Activated naive CD8-positive, alpha-beta T cell treated with anti-CD3 and anti-CD28 coated beads, Interleukin-2, amount 10 ng/mL, durations not matched to agents 7 days and 5 days (primary cell): Measurements from ENCODE around the gene NPAS3. TPM values are rescaled to one million over a fixed set of nuclear protein-coding genes. Genes with fewer than 3 reads are reported as not detected.

Experiments
- ATAC-seq: fragments of 150-1000 bp; cut with Tn5 transposase; one replicate; pipeline ENCODE4 v1.10.0; 2021; ENCODE audit warnings: low read depth, moderate library complexity
- POLR2A ChIA-PET: fragments of 350-600 bp; sonication (Branson Sonifier 250); formaldehyde crosslinking; loops from one replicate; lab custom pipeline; 2021; ENCODE audit warnings: antibody characterized with exemption; lab: Charles Lee
- DNase-seq: peaks from one replicate; pipeline ENCODE4 v3.0.0; 2021
- H3K27ac Mint-ChIP-seq: one replicate; pipeline ENCODE4 v1.8.0; 2022; ENCODE audit warnings: mild to moderate bottlenecking, mixed read lengths
- H3K27me3 Mint-ChIP-seq: one replicate; pipeline ENCODE4 v1.8.0; 2022; ENCODE audit warnings: mild to moderate bottlenecking, moderate library complexity, mixed read lengths
- H3K36me3 Mint-ChIP-seq: one replicate; pipeline ENCODE4 v1.8.0; 2021; ENCODE audit warnings: mild to moderate bottlenecking, mixed read lengths
- H3K4me1 Mint-ChIP-seq: one replicate; pipeline ENCODE4 v1.8.0; 2021; ENCODE audit warnings: mixed read lengths
- H3K4me3 Mint-ChIP-seq: one replicate; pipeline ENCODE4 v1.8.0; 2022; ENCODE audit warnings: mild to moderate bottlenecking, moderate library complexity, mixed read lengths
- H3K9me3 Mint-ChIP-seq: one replicate; pipeline ENCODE4 v1.8.0; 2021; ENCODE audit warnings: mixed read lengths
- total RNA-seq, 2 experiments: library from RNA; stranded (reverse); gene quantifications; one replicate each; pipeline ENCODE4 v1.2.3, GENCODE V29; 2021

NPAS3 gene
- total RNA-seq, 2 experiments from 2014 or later, result not detected

- Mint-ChIP-seq H3K9me3 (peaks cover 4% of the 10 kb centered on the region), H3K27ac (no peak overlapping the region)
- no peak for ATAC-seq
Measured at GRCh38 chr14:33491112-33491511, 552.4 kb downstream of the NPAS3 start.

GRCh38 chr14:33492491-33492890 is 553.8 kb downstream of the NPAS3 start:
- ATAC-seq, result no peak
- H3K27ac Mint-ChIP-seq, result no peak overlapping the region

More at GRCh38 chr14:33491112-33491511, 552.4 kb downstream of the NPAS3 start:
- no peaks in the 10 kb centered on the region for H3K27me3 Mint-ChIP-seq
- POLR2A ChIA-PET, result no interaction called here
- DNase-seq, result no peak
- H3K36me3 Mint-ChIP-seq, result no peaks in the 10 kb centered on the region
- H3K4me3 Mint-ChIP-seq, result no peak overlapping the region
- no peaks in the 10 kb centered on the region for H3K4me1 Mint-ChIP-seq

GRCh38 chr14:33493266-33493665 is 554.6 kb downstream of the NPAS3 start:
- no peak for ATAC-seq
- H3K36me3 Mint-ChIP-seq, result no peaks in the 10 kb centered on the region
- POLR2A ChIA-PET, result no interaction called here

More at GRCh38 chr14:33492491-33492890, 553.8 kb downstream of the NPAS3 start:
- POLR2A ChIA-PET, result no interaction called here
- Mint-ChIP-seq H3K4me1 (no peaks in the 10 kb centered on the region), H3K27me3 (no peaks in the 10 kb centered on the region), H3K4me3 (no peak overlapping the region), H3K36me3 (no peaks in the 10 kb centered on the region), H3K9me3 (peaks cover 7% of the 10 kb centered on the region)
- no peak for DNase-seq

GRCh38 chr14:33493990-33494389 is 555.3 kb downstream of the NPAS3 start:
- Mint-ChIP-seq H3K27me3 (no peaks in the 10 kb centered on the region), H3K36me3 (no peaks in the 10 kb centered on the region), H3K4me1 (no peaks in the 10 kb centered on the region), H3K4me3 (no peak overlapping the region), H3K27ac (no peak overlapping the region), H3K9me3 (peaks cover 7% of the 10 kb centered on the region)
- POLR2A ChIA-PET, result no interaction called here
- DNase-seq (no peak), ATAC-seq (no peak)

More at GRCh38 chr14:33493266-33493665, 554.6 kb downstream of the NPAS3 start:
- no peak overlapping the region for H3K4me3 Mint-ChIP-seq
- H3K4me1 Mint-ChIP-seq, result no peaks in the 10 kb centered on the region
- H3K27me3 Mint-ChIP-seq, result no peaks in the 10 kb centered on the region
- no peak overlapping the region for H3K27ac Mint-ChIP-seq
- H3K9me3 Mint-ChIP-seq, result peaks cover 7% of the 10 kb centered on the region
- no peak for DNase-seq

- H3K36me3 Mint-ChIP-seq, result no peaks in the 10 kb centered on the region
- no peak for ATAC-seq
- DNase-seq, result no peak
- H3K4me1 Mint-ChIP-seq, result no peaks in the 10 kb centered on the region
- H3K4me3 Mint-ChIP-seq, result no peak overlapping the region
- POLR2A ChIA-PET, result no interaction called here
- no peak overlapping the region for H3K27ac Mint-ChIP-seq
- H3K27me3 Mint-ChIP-seq, result no peaks in the 10 kb centered on the region
- peaks cover 7% of the 10 kb centered on the region for H3K9me3 Mint-ChIP-seq
Measured at GRCh38 chr14:33499687-33500086, 561.0 kb downstream of the NPAS3 start.

- Mint-ChIP-seq H3K27ac (no peak overlapping the region), H3K36me3 (no peaks in the 10 kb centered on the region), H3K27me3 (no peaks in the 10 kb centered on the region), H3K4me1 (no peaks in the 10 kb centered on the region), H3K4me3 (no peak overlapping the region), H3K9me3 (no peaks in the 10 kb centered on the region)
- DNase-seq, result no peak
- POLR2A ChIA-PET, result no interaction called here
- no peak for ATAC-seq
Measured at GRCh38 chr14:33504246-33505099, 565.8 kb downstream of the NPAS3 start.

GRCh38 chr14:33505266-33505962 is 566.7 kb downstream of the NPAS3 start:
- H3K4me1 Mint-ChIP-seq, result no peaks in the 10 kb centered on the region
- no peak overlapping the region for H3K27ac Mint-ChIP-seq
- no peaks in the 10 kb centered on the region for H3K36me3 Mint-ChIP-seq
- no peak for DNase-seq
- POLR2A ChIA-PET, result no interaction called here
- H3K9me3 Mint-ChIP-seq, result no peaks in the 10 kb centered on the region
- H3K27me3 Mint-ChIP-seq, result no peaks in the 10 kb centered on the region
- no peak for ATAC-seq
- no peak overlapping the region for H3K4me3 Mint-ChIP-seq

GRCh38 chr14:33505963-33506329 is 567.3 kb downstream of the NPAS3 start:
- H3K4me3 Mint-ChIP-seq, result no peak overlapping the region
- no peaks in the 10 kb centered on the region for H3K4me1 Mint-ChIP-seq
- DNase-seq, result no peak
- H3K36me3 Mint-ChIP-seq, result no peaks in the 10 kb centered on the region
- no peaks in the 10 kb centered on the region for H3K9me3 Mint-ChIP-seq
- no peaks in the 10 kb centered on the region for H3K27me3 Mint-ChIP-seq
- POLR2A ChIA-PET, result no interaction called here
- H3K27ac Mint-ChIP-seq, result no peak overlapping the region
- ATAC-seq, result no peak

- no peaks in the 10 kb centered on the region for H3K9me3 Mint-ChIP-seq
- POLR2A ChIA-PET, result no interaction called here
- ATAC-seq, result no peak
- H3K27ac Mint-ChIP-seq, result no peak overlapping the region
- no peak overlapping the region for H3K4me3 Mint-ChIP-seq
- no peaks in the 10 kb centered on the region for H3K36me3 Mint-ChIP-seq
- DNase-seq, result no peak
- no peaks in the 10 kb centered on the region for H3K27me3 Mint-ChIP-seq
- no peaks in the 10 kb centered on the region for H3K4me1 Mint-ChIP-seq
Measured at GRCh38 chr14:33508126-33509062, 569.7 kb downstream of the NPAS3 start.

GRCh38 chr14:33509454-33509853 is 570.8 kb downstream of the NPAS3 start:
- no peak for DNase-seq
- no peak for ATAC-seq
- H3K4me1 Mint-ChIP-seq, result no peaks in the 10 kb centered on the region

GRCh38 chr14:33510063-33510481 is 571.4 kb downstream of the NPAS3 start:
- Mint-ChIP-seq H3K27me3 (no peaks in the 10 kb centered on the region), H3K36me3 (no peaks in the 10 kb centered on the region), H3K4me3 (no peak overlapping the region), H3K27ac (no peak overlapping the region), H3K4me1 (no peaks in the 10 kb centered on the region), H3K9me3 (no peaks in the 10 kb centered on the region)
- DNase-seq, result no peak
- POLR2A ChIA-PET, result no interaction called here
- no peak for ATAC-seq

More at GRCh38 chr14:33509454-33509853, 570.8 kb downstream of the NPAS3 start:
- no peaks in the 10 kb centered on the region for H3K36me3 Mint-ChIP-seq
- no peak overlapping the region for H3K27ac Mint-ChIP-seq
- POLR2A ChIA-PET, result no interaction called here
- no peaks in the 10 kb centered on the region for H3K27me3 Mint-ChIP-seq
- H3K4me3 Mint-ChIP-seq, result no peak overlapping the region
- no peaks in the 10 kb centered on the region for H3K9me3 Mint-ChIP-seq

- no peak overlapping the region for H3K4me3 Mint-ChIP-seq
- no peaks in the 10 kb centered on the region for H3K4me1 Mint-ChIP-seq
- no peak overlapping the region for H3K27ac Mint-ChIP-seq
- H3K27me3 Mint-ChIP-seq, result no peaks in the 10 kb centered on the region
- H3K9me3 Mint-ChIP-seq, result no peaks in the 10 kb centered on the region
- POLR2A ChIA-PET, result no interaction called here
- no peaks in the 10 kb centered on the region for H3K36me3 Mint-ChIP-seq
- ATAC-seq (no peak), DNase-seq (no peak)
Measured at GRCh38 chr14:33510991-33511390, 572.3 kb downstream of the NPAS3 start.
